H1 (cell line): ENCODE measurements around the gene DMBX1. TPM values are rescaled to one million over a fixed set of nuclear protein-coding genes. Genes with fewer than 3 reads are reported as not detected.
A peak's percentile ranks its signal among the peaks of the same experiment; 100 is the strongest.

Experiments
- CTCF ChIA-PET: fragments of 300-600 bp; sonication (Branson Sonifier 250); formaldehyde crosslinking; loops from one replicate; lab custom pipeline; 2021; ENCODE audit not compliant: partially characterized antibody; lab: Charles Lee
- POLR2A ChIA-PET: fragments of 300-600 bp; sonication (Branson Sonifier 250); formaldehyde crosslinking; loops from one replicate; lab custom pipeline; 2021; ENCODE audit warnings: inconsistent platforms; ENCODE audit not compliant: partially characterized antibody; lab: Charles Lee
- DNase-seq, 2 experiments: peaks; one replicate each; pipeline versions ENCODE4 v3.0.0 to v3.0.0-alpha.2; 2010 to 2022; ENCODE audit warnings: low spot score in 2 of 2, low read depth in 1 of 2, mixed read lengths in 1 of 2
- FAIRE-seq: peaks from 2 replicates; lab custom pipeline; 2011; peaks lifted over from hg19 to GRCh38; lab: Jason Lieb, UNC
- H2AFZ ChIP-seq: 2 replicates; pipeline ENCODE4 v1.8.1; 2012; ENCODE audit warnings: low read length, inconsistent platforms
- H2AK5ac ChIP-seq: 2 replicates; pipeline ENCODE4 v1.6.1; 2013; ENCODE audit warnings: low read depth, low read length
- H2BK120ac ChIP-seq: replicated peaks from 2 replicates; pipeline ENCODE3; 2013; ENCODE audit warnings: low read depth, low read length, inconsistent platforms
- H2BK12ac ChIP-seq: 2 replicates; pipeline ENCODE4 v1.6.1; 2013; ENCODE audit warnings: low read depth, low read length
- H2BK15ac ChIP-seq: 2 replicates; pipeline ENCODE4 v1.6.1; 2013; ENCODE audit warnings: low read length
- H2BK20ac ChIP-seq: 2 replicates; pipeline ENCODE4 v1.6.1; 2013; ENCODE audit warnings: low read length
- H2BK5ac ChIP-seq: 2 replicates; pipeline ENCODE4 v1.6.1; 2013; ENCODE audit warnings: low read depth, low read length
- H3K14ac ChIP-seq: 2 replicates; pipeline ENCODE4 v1.6.1; 2013; ENCODE audit warnings: inconsistent platforms; ENCODE audit not compliant: insufficient read length
- H3K18ac ChIP-seq: 2 replicates; pipeline ENCODE4 v1.6.1; 2013; ENCODE audit warnings: low read length; ENCODE audit errors: extremely low read depth
- H3K23ac ChIP-seq: 2 replicates; pipeline ENCODE4 v1.6.1; 2013; ENCODE audit warnings: inconsistent platforms; ENCODE audit not compliant: insufficient read length
- H3K23me2 ChIP-seq: 2 replicates; pipeline ENCODE4 v1.6.1; 2013; ENCODE audit warnings: low read depth, low read length
- H3K27ac ChIP-seq: 2 replicates; pipeline ENCODE4 v1.6.1; 2011; ENCODE audit warnings: low read depth, low read length, inconsistent platforms
- H3K27me3 ChIP-seq, 4 experiments: replicated peaks in 1 of 4; 1 replicate in 1 of 4; 2 replicates in 3 of 4; pipeline versions ENCODE4 v1.6.1 to v1.8.1; 2011 to 2013; ENCODE audit warnings: low read length in 3 of 4, mild to moderate bottlenecking in 3 of 4, inconsistent platforms in 2 of 4, mixed read lengths in 2 of 4, moderate library complexity in 1 of 4; ENCODE audit not compliant: control insufficient read depth in 3 of 4, insufficient read depth in 3 of 4; ENCODE audit errors: extremely low read depth in 1 of 4
- H3K36me3 ChIP-seq, 4 experiments: 2 replicates each; pipeline versions ENCODE4 v1.6.1 to v1.8.1; 2011 to 2013; ENCODE audit warnings: mild to moderate bottlenecking in 4 of 4, low read length in 3 of 4, moderate library complexity in 2 of 4, control low read depth in 1 of 4, inconsistent platforms in 1 of 4; ENCODE audit not compliant: insufficient read depth in 4 of 4, control insufficient read depth in 2 of 4
- H3K4ac ChIP-seq: replicated peaks from 2 replicates; pipeline ENCODE3; 2013; ENCODE audit warnings: low read length, low read depth, mixed read lengths, inconsistent platforms; ENCODE audit not compliant: insufficient read length
- H3K4me1 ChIP-seq, 4 experiments: replicated peaks in 1 of 4; 1 replicate in 1 of 4; 2 replicates in 3 of 4; pipeline versions ENCODE4 v1.6.1 to v1.8.1; 2011 to 2013; ENCODE audit warnings: low read length in 3 of 4, inconsistent platforms in 2 of 4, mixed read lengths in 1 of 4; ENCODE audit not compliant: insufficient read depth in 4 of 4, control insufficient read depth in 3 of 4
- H3K4me2 ChIP-seq, 2 experiments: 2 replicates each; pipeline versions ENCODE4 v1.6.1 to v1.8.1; 2011 to 2013; ENCODE audit warnings: low read depth in 2 of 2, low read length in 2 of 2, control low read depth in 1 of 2, inconsistent platforms in 1 of 2, mild to moderate bottlenecking in 1 of 2; ENCODE audit not compliant: insufficient read depth in 1 of 2
- H3K4me3 ChIP-seq, 4 experiments: fragments of 200-600, 300-600 bp in 1 of 4; sonication (generic), shearing (Covaris generic), sonication (Bioruptor Twin) in 1 of 4; 2 replicates each; pipeline versions ENCODE4 v1.5.1 to v1.8.1; 2011 to 2016; ENCODE audit warnings: low read length in 4 of 4, low read depth in 3 of 4, control low read depth in 2 of 4, inconsistent platforms in 2 of 4, mild to moderate bottlenecking in 2 of 4, mixed read lengths in 1 of 4, moderate library complexity in 1 of 4; ENCODE audit not compliant: insufficient read depth in 2 of 4; ENCODE audit errors: extremely low read depth in 1 of 4
- H3K56ac ChIP-seq: replicated peaks from 2 replicates; pipeline ENCODE3; 2013; ENCODE audit warnings: low read depth, mild to moderate bottlenecking, mixed read lengths, low read length, inconsistent platforms; ENCODE audit not compliant: insufficient read length
- H3K79me1 ChIP-seq: 2 replicates; pipeline ENCODE4 v1.6.1; 2013; ENCODE audit warnings: low read depth, low read length, control low read depth
- H3K79me2 ChIP-seq, 2 experiments: 2 replicates each; pipeline versions ENCODE4 v1.6.1 to v1.8.1; 2012 to 2013; ENCODE audit warnings: low read length in 2 of 2, mild to moderate bottlenecking in 2 of 2, inconsistent platforms in 1 of 2; ENCODE audit not compliant: insufficient read depth in 2 of 2, control insufficient read depth in 1 of 2
- H3K9ac ChIP-seq, 4 experiments: replicated peaks in 1 of 4; 1 replicate in 1 of 4; 2 replicates in 3 of 4; pipeline versions ENCODE4 v1.6.1 to v1.8.1; 2011 to 2013; ENCODE audit warnings: low read depth in 3 of 4, low read length in 3 of 4, control low read depth in 2 of 4, mild to moderate bottlenecking in 2 of 4, moderate library complexity in 2 of 4, inconsistent platforms in 1 of 4; ENCODE audit errors: extremely low read depth in 1 of 4
- H3K9me3 ChIP-seq, 2 experiments: 2 replicates each; pipeline versions ENCODE4 v1.6.1 to v1.8.1; 2012 to 2013; ENCODE audit warnings: mild to moderate bottlenecking in 2 of 2, moderate library complexity in 2 of 2, control low read depth in 1 of 2, inconsistent platforms in 1 of 2, low read depth in 1 of 2, low read length in 1 of 2, mixed read lengths in 1 of 2; ENCODE audit not compliant: insufficient read depth in 2 of 2
- H4K20me1 ChIP-seq, 2 experiments: replicated peaks in 1 of 2; 2 replicates each; pipeline versions ENCODE3 to v1.8.1; 2011 to 2013; ENCODE audit warnings: inconsistent platforms in 2 of 2, low read length in 2 of 2, mild to moderate bottlenecking in 1 of 2; ENCODE audit not compliant: insufficient read depth in 2 of 2, control insufficient read depth in 1 of 2
- H4K5ac ChIP-seq: 2 replicates; pipeline ENCODE4 v1.6.1; 2013; ENCODE audit warnings: low read length, low read depth, mixed read lengths, inconsistent platforms; ENCODE audit not compliant: insufficient read length
- H4K8ac ChIP-seq: 2 replicates; pipeline ENCODE4 v1.8.0; 2013; ENCODE audit warnings: mild to moderate bottlenecking, moderate library complexity, low read length, inconsistent platforms; ENCODE audit not compliant: insufficient read depth; ENCODE audit errors: extremely low read depth
- H4K91ac ChIP-seq: replicated peaks from 2 replicates; pipeline ENCODE3; 2013; ENCODE audit warnings: low read length, mixed read lengths, inconsistent platforms; ENCODE audit not compliant: insufficient read length
- BRCA1 ChIP-seq: IDR thresholded peaks from 2 replicates; pipeline ENCODE4 v1.6.1; 2012; ENCODE audit warnings: low read depth, low read length, improper control_type of control experiment
- CBX5 ChIP-seq: fragments of 300-800, 300-1000 bp; sonication (generic); IDR thresholded peaks from 2 replicates; pipeline ENCODE4 v1.7.1; 2016; ENCODE audit warnings: antibody characterized with exemption, low read length, low read depth
- CBX8 ChIP-seq: fragments of 300-800, 300-1000 bp; sonication (generic); IDR thresholded peaks from 2 replicates; pipeline ENCODE4 v1.7.1; 2016; ENCODE audit warnings: low read depth, low read length, borderline replicate concordance
- E2F6 ChIP-seq: IDR thresholded peaks from 2 replicates; pipeline ENCODE4 v1.6.1; 2012; ENCODE audit warnings: inconsistent platforms
- NANOG ChIP-seq: IDR thresholded peaks from 2 replicates; pipeline ENCODE4 v1.6.1; 2011; ENCODE audit warnings: low read length, low read depth, mild to moderate bottlenecking, inconsistent platforms; ENCODE audit not compliant: insufficient read depth, poor library complexity, severe bottlenecking
- PHF8 ChIP-seq: fragments of 200-600 bp; sonication (generic); conservative IDR thresholded peaks from 2 replicates; pipeline ENCODE4 v1.7.1; 2012; ENCODE audit warnings: low read depth, mild to moderate bottlenecking, inconsistent platforms, low read length, moderate library complexity
- SUZ12 ChIP-seq: fragments of 200-600 bp; sonication (generic); IDR thresholded peaks from 2 replicates; pipeline ENCODE4 v1.6.1; 2012; ENCODE audit warnings: mild to moderate bottlenecking, inconsistent platforms, low read length, moderate library complexity, mixed read lengths
- TBP ChIP-seq: IDR thresholded peaks from 2 replicates; pipeline ENCODE4 v1.6.1; 2011; ENCODE audit warnings: low read depth, low read length, improper control_type of control experiment
- WGBS, 2 experiments: shearing (Covaris generic) in 1 of 2; methylation state at CpG; one replicate each; pipeline versions ENCODE4 v1.1.6 to v1.1.7; 2013 to 2015; ENCODE audit warnings: low lambda C conversion rate in 2 of 2, mixed read lengths in 2 of 2, inconsistent platforms in 1 of 2, low coverage in 1 of 2, missing lambda C conversion rate in 1 of 2; ENCODE audit not compliant: insufficient replicate concordance in 2 of 2, insufficient coverage in 1 of 2, insufficient read length in 1 of 2; ENCODE audit errors: extremely low coverage in 1 of 2, missing lambda C conversion rate in 1 of 2; 5-methylcytosine and 5-hydroxymethylcytosine counted together
- polyA plus RNA-seq, 7 experiments: library from polyadenylated mRNA; depleted of rRNA in 3 of 7; stranded (reverse) in 5 of 7; unstranded in 2 of 7; fragments of >200 nt in 5 of 7; fragments of 200-250 nt in 2 of 7; gene quantifications; 1 replicate in 5 of 7; 2 replicates in 1 of 7; 4 replicates in 1 of 7; pipeline versions ENCODE4 v1.2.1 to v1.2.3, GENCODE V29; 2011 to 2013; ENCODE audit warnings: missing spikeins in 2 of 7, mixed read lengths in 2 of 7
- total RNA-seq: library from RNA; stranded (reverse); fragmentation: NEBNext Ultra II Directional; extraction: Animal tissue kit (Norgen Biotek cat#: 25700); gene quantifications from 2 replicates; pipeline ENCODE4 v1.2.1, GENCODE V29; 2021

Gene DMBX1
- total and polyA plus RNA-seq, 2 of the 8 experiments (the other 6 are each of a cell fraction or from before 2014, with no cell fraction given) = 0.23 to 0.30 TPM

GRCh38 chr1:46492871-46493270 lies 3.2 kb downstream of the DMBX1 start:
- H4K20me1 ChIP-seq = peaks cover 6 to 23% of the 10 kb centered on the region in 2 experiments
- no peak overlapping the region for H3K56ac ChIP-seq
- H3K23ac ChIP-seq = no peak overlapping the region
- peak overlapping the region; percentile 64 to 81 for H3K4me2 ChIP-seq
- H3K79me2 ChIP-seq = no peaks in the 10 kb centered on the region
- H3K9ac ChIP-seq = no peak overlapping the region; a peak in 1 of 7 replicates
- H4K5ac ChIP-seq = no peak overlapping the region
- H3K36me3 ChIP-seq = no peaks in the 10 kb centered on the region; a peak in 1 of 8 replicates
- no peak overlapping the region for H2AFZ ChIP-seq
- H3K18ac ChIP-seq = no peak overlapping the region; the same call in none of the 2 replicates
- no peak overlapping the region for H3K14ac ChIP-seq
- H4K91ac ChIP-seq = no peak overlapping the region
- H3K79me1 ChIP-seq = no peaks in the 10 kb centered on the region
- peaks cover 8 to 41% (median 35%) of the 10 kb centered on the region in 4 experiments for H3K4me1 ChIP-seq
- H2BK15ac ChIP-seq = 0 out of 2 replicates have a peak overlapping the region, but pooled peaks have one; percentile 65
- H3K23me2 ChIP-seq = peaks cover 13% of the 10 kb centered on the region; the same call in 1 of the 2 replicates
- DNase-seq (peak; percentile 47 to 62), FAIRE-seq (no peak)
- 7% methylated on average over 10 of the region's 20 CpGs; no CpG with 5 or more reads in 1 of the 2 experiments for WGBS, 2 experiments
- H2BK20ac ChIP-seq = 0 out of 2 replicates have a peak overlapping the region, but pooled peaks have one; percentile 82
- H3K27ac ChIP-seq = no peak overlapping the region
- no peak overlapping the region for H4K8ac ChIP-seq
- peak overlapping the region; percentile 38; the same call in 1 of the 2 replicates for H2BK5ac ChIP-seq
- peak overlapping the region; percentile 8 to 40 (median 20); a peak in 5 of 8 replicates for H3K4me3 ChIP-seq
- ChIA-PET POLR2A (interaction anchor here (1.2 kb wide), 1 partner anchor 36 kb away, joined by 4 read pairs; no protein-coding TSS in a partner anchor), CTCF (interaction anchor here (1.1 to 35.6 kb wide), 6 partner anchors 11 to 110 kb away, joined by 3 to 1068 read pairs (median 26); a partner anchor contains a TSS)
- peaks cover 68 to 94% (median 90%) of the 10 kb centered on the region in 4 experiments for H3K27me3 ChIP-seq
- H3K4ac ChIP-seq = no peak overlapping the region
- no peaks in the 10 kb centered on the region for H3K9me3 ChIP-seq
- no peak overlapping the region for H2AK5ac ChIP-seq
- TF ChIP-seq BRCA1 = no peak
- TF ChIP-seq TBP = no peak
- TF ChIP-seq E2F6 = no peak
- peak; percentile 80 for TF ChIP-seq NANOG
- TF ChIP-seq CBX8 = no peak
- no peak for TF ChIP-seq SUZ12
- TF ChIP-seq CBX5 = no peak
- TF ChIP-seq PHF8 = no peak
- peak overlapping the region; percentile 11; the same call in 1 of the 2 replicates for H2BK12ac ChIP-seq
- H2BK120ac ChIP-seq = no peak overlapping the region
